Large intestine (tissue), 3 donors: Measurements from ENCODE around the gene RABGEF1. TPM values are rescaled to one million over a fixed set of nuclear protein-coding genes. Genes with fewer than 3 reads are reported as not detected.
"Not testable (repeated sequence)": the region's sequence is repeated elsewhere in the genome, so short reads cannot be mapped to it uniquely, and the experiment has no call there.

ENCODE experiments used
- DNase-seq, 2 donors: peaks; one replicate each; pipeline versions ENCODE4 v3.0.0 to v3.0.0-alpha.2; 2013
- H3K27ac ChIP-seq: one replicate; pipeline ENCODE4 v1.5.1; 2013; ENCODE audit warnings: low read length
- H3K27me3 ChIP-seq: 2 replicates; pipeline ENCODE4 v1.6.1; 2013; ENCODE audit warnings: low read length; ENCODE audit not compliant: control insufficient read depth, insufficient read depth
- H3K36me3 ChIP-seq: 2 replicates; pipeline ENCODE4 v1.6.1; 2013; ENCODE audit warnings: low read length; ENCODE audit not compliant: control insufficient read depth, insufficient read depth
- H3K4me1 ChIP-seq: one replicate; pipeline ENCODE4 v1.6.1; 2013; ENCODE audit warnings: low read length; ENCODE audit not compliant: control insufficient read depth, insufficient read depth
- H3K4me3 ChIP-seq: one replicate; pipeline ENCODE4 v1.5.1; 2013; ENCODE audit warnings: low read length
- H3K9me3 ChIP-seq: one replicate; pipeline ENCODE4 v1.6.1; 2013; ENCODE audit warnings: mild to moderate bottlenecking, low read depth, low read length, moderate library complexity; ENCODE audit not compliant: control insufficient read depth
- WGBS: methylation state at CpG from one replicate; pipeline ENCODE4 v1.1.5; 2013; ENCODE audit warnings: low lambda C conversion rate; ENCODE audit not compliant: insufficient coverage; 5-methylcytosine and 5-hydroxymethylcytosine counted together
- polyA plus RNA-seq: library from polyadenylated mRNA; unstranded; fragments of 120-200 nt; gene quantifications from one replicate; pipeline ENCODE4 v1.2.1, GENCODE V29; 2013

RABGEF1 gene
- polyA plus RNA-seq, 1 donor: 25.0 TPM

DNA sequence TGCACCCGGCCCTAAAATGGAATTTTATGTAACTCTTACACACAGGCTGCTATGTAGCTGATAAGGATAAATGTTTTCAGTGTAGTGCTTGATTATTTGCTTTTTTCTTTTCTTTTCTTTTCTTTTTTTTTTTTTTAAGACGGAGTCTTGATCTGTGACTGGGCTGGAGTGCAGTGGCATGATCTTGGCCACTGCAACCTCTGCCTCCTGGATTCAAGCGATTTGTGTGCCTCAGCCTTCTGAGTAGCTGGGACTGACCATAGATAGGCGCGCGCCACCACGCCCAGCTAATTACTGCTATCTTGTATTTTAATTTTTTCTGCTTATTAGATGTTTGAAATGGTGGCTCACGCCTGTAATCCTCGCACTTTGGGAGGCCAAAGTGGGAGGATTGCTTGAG lies 3.4 kb downstream of the RABGEF1 start:
- H3K27me3 ChIP-seq: no peaks in the 10 kb centered on the region
- peaks cover 4% of the 10 kb centered on the region for H3K4me1 ChIP-seq
- no peak overlapping the region for H3K27ac ChIP-seq
- WGBS: no CpG with 5 or more reads among the region's 9 CpGs
- DNase-seq: no peak
- peaks cover 3% of the 10 kb centered on the region for H3K36me3 ChIP-seq
- no peaks in the 10 kb centered on the region for H3K9me3 ChIP-seq
- H3K4me3 ChIP-seq: no peak overlapping the region

DNA sequence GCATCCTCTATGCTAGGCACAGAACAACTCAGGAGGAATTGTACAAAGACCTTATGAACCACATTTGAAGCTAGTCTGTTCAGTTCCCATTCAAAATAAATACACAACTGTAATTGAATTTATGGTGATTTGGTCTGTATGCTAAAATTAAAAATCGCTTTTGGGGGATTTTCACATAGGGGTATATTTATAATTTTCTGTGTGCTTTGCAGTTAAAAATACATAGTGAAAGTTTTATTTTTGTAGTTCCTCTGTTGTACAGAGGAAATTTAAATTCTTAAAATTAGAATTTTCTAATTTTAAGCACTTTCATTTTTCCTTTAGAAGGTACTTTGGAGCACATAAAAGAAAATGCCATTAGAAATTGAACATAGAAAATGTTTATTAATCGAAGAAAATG lies 6.9 kb downstream of the RABGEF1 start:
- DNase-seq: no peak
- Histone ChIP-seq H3K4me3 (no peak overlapping the region), H3K4me1 (no peaks in the 10 kb centered on the region), H3K36me3 (peaks cover 3% of the 10 kb centered on the region), H3K9me3 (no peaks in the 10 kb centered on the region), H3K27me3 (no peaks in the 10 kb centered on the region), H3K27ac (no peak overlapping the region)
- 100% methylated on average over 1 of the region's 2 CpGs for whole genome bisulfite sequencing

DNA sequence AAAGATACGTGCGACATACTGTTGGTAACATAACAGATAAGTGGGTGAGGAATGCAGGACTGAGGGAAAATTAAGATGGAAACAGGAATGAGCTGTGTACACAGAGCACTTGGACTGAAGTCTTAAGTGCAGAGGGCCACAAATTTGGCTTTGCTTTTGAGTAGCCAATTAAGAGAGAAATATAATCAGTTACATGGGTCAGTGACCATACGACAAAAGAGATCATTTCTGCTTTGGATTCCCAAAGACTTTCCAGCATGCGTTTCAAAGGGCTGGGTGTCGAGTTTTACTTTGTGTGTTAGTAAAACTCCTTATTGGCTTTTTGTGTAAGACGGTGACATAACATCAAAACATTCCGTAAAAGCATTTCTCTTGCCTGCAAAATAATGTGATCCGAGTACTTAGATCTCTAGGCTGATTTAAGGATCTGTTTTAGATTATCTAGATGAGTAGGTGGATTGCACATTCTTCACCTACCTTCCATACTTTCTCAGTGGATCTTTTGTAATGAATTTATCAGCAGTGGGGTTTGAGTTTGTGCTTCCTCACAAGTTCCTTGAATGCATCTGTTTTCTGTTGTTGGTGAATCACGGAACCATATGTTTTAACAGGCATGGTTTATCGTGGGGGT lies 7.5 kb downstream of the RABGEF1 start:
- Histone ChIP-seq H3K27me3 (no peaks in the 10 kb centered on the region), H3K27ac (no peak overlapping the region), H3K36me3 (peaks cover 3% of the 10 kb centered on the region), H3K9me3 (no peaks in the 10 kb centered on the region), H3K4me3 (no peak overlapping the region), H3K4me1 (no peaks in the 10 kb centered on the region)
- WGBS: 100% methylated on average over 1 of the region's 10 CpGs
- no peak for DNase-seq

DNA sequence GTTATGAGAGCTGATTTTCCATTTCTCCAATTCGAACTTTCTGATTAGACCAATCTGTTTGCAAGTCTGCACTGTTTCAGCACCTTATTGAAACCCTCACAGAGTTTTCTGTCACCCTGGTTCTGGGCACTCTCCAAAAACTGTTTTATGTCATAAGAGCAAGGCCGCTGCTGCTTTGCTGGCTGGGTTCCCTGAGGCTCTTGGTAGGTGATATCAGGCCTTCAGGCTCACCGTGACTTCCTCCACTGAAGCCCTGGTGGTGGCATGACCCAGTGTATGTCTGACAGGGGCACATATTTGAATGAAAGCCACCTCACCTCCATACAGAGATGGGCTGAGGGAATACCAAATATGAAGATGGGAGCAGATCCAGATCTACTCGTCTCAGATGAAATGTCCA lies 8.3 kb downstream of the RABGEF1 start:
- Histone ChIP-seq H3K27ac (no peak overlapping the region), H3K4me3 (no peak overlapping the region), H3K36me3 (peaks cover 3% of the 10 kb centered on the region), H3K9me3 (no peaks in the 10 kb centered on the region), H3K4me1 (no peaks in the 10 kb centered on the region), H3K27me3 (no peaks in the 10 kb centered on the region)
- no CpG with 5 or more reads among the region's 4 CpGs for WGBS
- no peak for DNase-seq

DNA sequence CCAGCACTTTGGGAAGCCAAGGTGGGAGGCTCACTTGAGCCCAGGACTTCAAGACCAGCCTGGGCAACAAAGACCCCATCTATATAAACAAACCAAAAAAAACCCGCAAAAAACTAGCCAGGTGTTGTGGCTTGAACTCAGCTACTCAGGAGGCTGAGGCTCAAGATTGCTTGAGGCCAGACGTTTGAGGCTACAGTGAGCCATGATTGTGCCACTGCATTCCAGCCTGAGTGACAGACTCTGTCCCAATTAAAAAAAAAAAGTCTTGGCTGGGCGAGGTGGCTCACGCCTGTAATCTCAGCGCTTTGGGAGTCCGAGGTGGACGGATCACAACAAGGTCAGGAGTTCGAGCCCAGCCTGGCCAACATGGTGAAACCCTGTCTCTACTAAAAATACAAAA lies 11.4 kb downstream of the RABGEF1 start:
- Histone ChIP-seq H3K4me3 (no peak overlapping the region), H3K4me1 (no peaks in the 10 kb centered on the region), H3K36me3 (peaks cover 3% of the 10 kb centered on the region), H3K27me3 (no peaks in the 10 kb centered on the region), H3K9me3 (no peaks in the 10 kb centered on the region), H3K27ac (no peak overlapping the region)
- no CpG with 5 or more reads among the region's 8 CpGs for WGBS
- DNase-seq: no peak

DNA sequence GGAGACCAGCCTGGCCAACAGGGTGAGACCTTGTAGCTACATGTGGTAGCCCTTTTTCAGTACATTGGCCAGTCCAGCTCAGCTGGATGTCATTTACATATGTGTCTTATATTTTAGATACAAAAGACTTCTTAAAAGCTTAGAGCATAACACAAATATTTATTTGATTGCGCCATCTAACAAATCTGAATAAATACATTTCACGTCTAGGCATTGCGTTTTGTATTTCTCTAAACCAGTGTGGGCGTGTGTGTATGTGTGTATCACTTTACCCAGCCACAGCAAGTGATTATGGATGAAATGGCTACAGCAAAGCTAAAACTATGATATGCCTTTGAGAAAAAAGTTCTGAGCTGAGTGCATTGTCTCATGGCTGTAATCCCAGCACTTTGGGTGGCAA lies 14.0 kb downstream of the RABGEF1 start:
- Histone ChIP-seq H3K9me3 (no peaks in the 10 kb centered on the region), H3K4me1 (no peaks in the 10 kb centered on the region), H3K36me3 (peaks cover 2% of the 10 kb centered on the region), H3K4me3 (no peak overlapping the region), H3K27ac (no peak overlapping the region), H3K27me3 (no peaks in the 10 kb centered on the region)
- DNase-seq: no peak
- whole genome bisulfite sequencing: 100% methylated on average over 3 of the region's 4 CpGs

DNA sequence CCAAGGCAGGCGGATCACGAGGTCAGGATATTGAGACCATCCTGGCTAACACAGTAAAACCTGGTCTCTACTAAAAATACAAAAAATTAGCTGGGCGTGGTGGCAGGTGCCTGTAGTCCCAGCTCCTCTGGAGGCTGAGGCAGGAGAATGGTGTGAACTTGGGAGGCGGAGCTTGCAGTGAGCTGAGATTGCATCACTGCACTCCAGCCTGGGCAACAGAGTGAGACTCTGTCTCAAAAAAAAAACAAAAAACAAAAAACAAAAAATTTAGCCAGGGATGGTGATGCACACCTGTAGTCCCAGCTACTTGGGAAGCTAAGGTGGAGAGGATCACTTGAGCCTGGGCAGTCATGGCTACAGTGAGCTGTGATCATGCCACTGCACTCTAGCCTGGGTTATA lies 14.5 kb downstream of the RABGEF1 start:
- no CpG with 5 or more reads among the region's 4 CpGs for WGBS
- H3K4me3 ChIP-seq, H3K36me3 ChIP-seq, H3K9me3 ChIP-seq, DNase-seq, H3K4me1 ChIP-seq, H3K27me3 ChIP-seq, H3K27ac ChIP-seq: not testable (repeated sequence)

DNA sequence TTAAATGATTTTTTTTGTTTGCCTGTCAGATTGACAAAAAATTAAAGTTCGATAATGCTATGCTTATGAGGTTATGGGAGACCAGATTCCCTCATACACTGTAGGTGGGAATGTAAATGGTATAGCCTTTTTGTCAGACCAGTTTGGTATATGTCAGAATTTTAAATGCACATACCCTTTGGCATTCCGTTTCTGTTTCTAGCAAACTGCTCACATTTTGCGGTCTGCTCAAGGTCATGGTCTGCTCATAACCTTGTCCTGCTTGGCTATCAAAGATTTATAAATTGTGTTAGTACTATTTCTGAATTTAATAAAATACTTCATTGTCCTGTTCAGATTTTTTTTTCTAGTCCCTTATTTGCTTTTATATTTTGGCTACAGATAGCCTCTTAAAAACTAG lies 15.7 kb downstream of the RABGEF1 start:
- not testable (repeated sequence) for H3K27ac ChIP-seq, H3K4me1 ChIP-seq, H3K36me3 ChIP-seq, H3K4me3 ChIP-seq, H3K27me3 ChIP-seq, H3K9me3 ChIP-seq, DNase-seq
- WGBS: no CpG with 5 or more reads among the region's 3 CpGs

DNA sequence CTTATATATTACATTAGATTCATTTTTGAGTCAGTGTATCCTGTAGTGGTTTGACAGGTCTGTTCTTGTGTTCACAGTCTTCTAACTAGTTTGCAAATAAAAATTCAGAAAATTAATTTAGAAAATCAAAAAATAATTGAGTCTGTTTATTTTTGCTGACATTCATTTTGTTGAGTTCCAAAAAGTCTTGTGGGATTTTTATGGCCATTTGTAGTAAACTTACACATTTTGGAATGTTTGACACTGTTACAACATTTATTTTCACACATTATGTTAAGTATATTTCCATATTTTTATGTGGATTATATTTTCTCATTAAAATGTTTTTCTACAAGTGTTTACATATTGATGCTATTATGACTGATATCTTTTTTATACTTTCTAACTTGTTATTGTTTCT lies 16.4 kb downstream of the RABGEF1 start:
- no peak overlapping the region for H3K27ac ChIP-seq
- no peak overlapping the region for H3K4me3 ChIP-seq
- H3K36me3 ChIP-seq: peaks cover 5% of the 10 kb centered on the region
- DNase-seq: no peak
- no peaks in the 10 kb centered on the region for H3K9me3 ChIP-seq
- no peaks in the 10 kb centered on the region for H3K27me3 ChIP-seq
- H3K4me1 ChIP-seq: no peaks in the 10 kb centered on the region

DNA sequence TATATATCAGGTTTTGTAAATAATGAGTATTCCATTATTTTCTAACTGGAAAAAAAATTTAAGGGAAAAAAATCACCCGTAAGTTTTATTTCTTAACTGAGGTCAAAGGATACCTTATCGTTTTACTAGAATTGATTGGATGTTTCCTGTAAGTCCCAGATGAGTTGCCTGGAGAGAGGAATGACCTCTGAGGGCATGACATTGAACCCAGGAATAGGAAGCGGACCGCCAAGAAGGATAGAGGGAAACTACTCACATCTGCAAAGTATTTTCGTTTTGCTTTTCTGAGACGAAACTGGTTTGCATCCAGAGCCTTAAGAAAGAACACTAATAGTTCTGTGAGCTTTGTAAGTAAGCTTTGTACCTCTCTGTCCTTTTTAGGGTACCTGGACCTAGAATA lies 17.4 kb downstream of the RABGEF1 start:
- Histone ChIP-seq H3K4me3 (no peak overlapping the region), H3K27ac (no peak overlapping the region), H3K9me3 (no peaks in the 10 kb centered on the region), H3K4me1 (no peaks in the 10 kb centered on the region), H3K27me3 (no peaks in the 10 kb centered on the region), H3K36me3 (peaks cover 5% of the 10 kb centered on the region)
- no peak for DNase-seq
- 92% methylated on average over 2 of the region's 6 CpGs for WGBS

DNA sequence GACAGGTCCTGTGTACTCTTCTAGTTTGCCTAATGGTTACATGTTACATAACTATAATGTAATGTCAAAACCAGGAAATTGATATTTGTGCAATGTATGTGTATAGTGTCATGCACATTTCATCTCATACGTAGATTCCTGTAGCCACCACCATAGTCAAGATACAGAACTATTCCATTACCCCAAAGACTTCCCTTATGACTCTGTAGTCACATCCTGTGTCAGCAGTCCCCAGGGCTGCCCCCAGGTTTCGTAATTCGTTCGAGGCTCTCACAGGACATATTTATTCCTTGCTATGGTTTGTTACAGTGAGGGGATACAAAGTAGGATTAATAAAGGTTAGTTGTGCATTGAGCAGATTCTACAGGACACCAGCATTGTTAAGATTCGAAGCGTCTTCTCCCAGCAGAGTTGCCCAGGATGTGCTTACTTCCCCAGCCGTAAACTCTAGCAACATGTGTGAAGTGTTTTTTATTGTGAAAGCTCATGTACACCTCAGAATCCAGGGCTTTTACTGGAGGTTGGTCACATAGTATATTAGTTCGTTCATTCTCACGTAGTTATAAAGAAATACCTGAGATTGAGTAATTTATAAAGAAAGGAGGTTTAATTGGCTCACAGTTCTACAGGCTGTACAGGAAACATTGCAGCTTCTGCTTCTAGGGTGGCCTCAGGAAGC lies 18.6 kb downstream of the RABGEF1 start:
- H3K36me3 ChIP-seq: peaks cover 5% of the 10 kb centered on the region
- no peak for DNase-seq
- H3K4me1 ChIP-seq: no peaks in the 10 kb centered on the region
- H3K27ac ChIP-seq: no peak overlapping the region
- H3K27me3 ChIP-seq: no peaks in the 10 kb centered on the region
- no peak overlapping the region for H3K4me3 ChIP-seq
- WGBS: 94% methylated on average over 3 of the region's 9 CpGs
- no peaks in the 10 kb centered on the region for H3K9me3 ChIP-seq
